Loucy (cell line): ENCODE data around the gene PLA2G4C.

Experiments used
- EZH2phosphoT487 ChIP-seq: fragments of 200-600 bp; IDR thresholded peaks from 2 replicates; pipeline ENCODE4 v1.6.1; 2018; ENCODE audit warnings: antibody characterized with exemption, mild to moderate bottlenecking, moderate library complexity, borderline replicate concordance
- TF ChIP-seq, protein P1 (sequence below): fragments of 200-600 bp; sonication (generic); conservative IDR thresholded peaks from 2 replicates; pipeline ENCODE4 v1.5.1; 2014; ENCODE audit warnings: mild to moderate bottlenecking, antibody characterized with exemption, low read length

DNA sequence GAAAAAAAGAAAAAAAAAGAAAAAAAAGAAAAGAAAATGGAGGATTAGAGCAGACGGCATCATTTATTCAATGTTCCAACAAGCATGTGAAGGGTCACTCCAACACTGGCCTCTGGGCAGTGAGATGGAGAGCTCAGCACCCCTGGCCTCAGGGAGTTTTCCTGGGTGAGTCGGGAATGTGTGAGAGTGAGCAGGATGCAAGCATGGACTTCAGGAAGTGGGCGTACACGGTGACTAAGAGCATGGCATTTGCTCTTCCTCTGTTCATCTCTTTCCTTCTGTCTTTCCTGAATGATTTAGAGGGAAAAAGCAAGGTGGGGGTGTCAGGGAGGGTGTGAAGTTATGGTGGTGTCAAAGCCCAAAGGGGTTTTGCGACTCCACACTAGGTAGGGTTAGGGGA lies 66.1 kb downstream of the PLA2G4C start:
- TF ChIP-seq, protein P1, sequence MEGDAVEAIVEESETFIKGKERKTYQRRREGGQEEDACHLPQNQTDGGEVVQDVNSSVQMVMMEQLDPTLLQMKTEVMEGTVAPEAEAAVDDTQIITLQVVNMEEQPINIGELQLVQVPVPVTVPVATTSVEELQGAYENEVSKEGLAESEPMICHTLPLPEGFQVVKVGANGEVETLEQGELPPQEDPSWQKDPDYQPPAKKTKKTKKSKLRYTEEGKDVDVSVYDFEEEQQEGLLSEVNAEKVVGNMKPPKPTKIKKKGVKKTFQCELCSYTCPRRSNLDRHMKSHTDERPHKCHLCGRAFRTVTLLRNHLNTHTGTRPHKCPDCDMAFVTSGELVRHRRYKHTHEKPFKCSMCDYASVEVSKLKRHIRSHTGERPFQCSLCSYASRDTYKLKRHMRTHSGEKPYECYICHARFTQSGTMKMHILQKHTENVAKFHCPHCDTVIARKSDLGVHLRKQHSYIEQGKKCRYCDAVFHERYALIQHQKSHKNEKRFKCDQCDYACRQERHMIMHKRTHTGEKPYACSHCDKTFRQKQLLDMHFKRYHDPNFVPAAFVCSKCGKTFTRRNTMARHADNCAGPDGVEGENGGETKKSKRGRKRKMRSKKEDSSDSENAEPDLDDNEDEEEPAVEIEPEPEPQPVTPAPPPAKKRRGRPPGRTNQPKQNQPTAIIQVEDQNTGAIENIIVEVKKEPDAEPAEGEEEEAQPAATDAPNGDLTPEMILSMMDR, result no peak
- no peak for TF ChIP-seq EZH2phosphoT487
